Lower leg skin (tissue), 3 donors: ENCODE data around the gene PLEKHG3.

Experiments used
- CTCF ChIP-seq, 3 donors: fragments of 450-650 bp; IDR thresholded peaks; one replicate each; pipeline ENCODE4 v1.5.1; 2016; ENCODE audit warnings: antibody characterized with exemption in 3 of 3, mild to moderate bottlenecking in 3 of 3, moderate library complexity in 2 of 3
- POLR2A ChIP-seq, 2 donors: fragments of 450-650 bp; IDR thresholded peaks; one replicate each; pipeline ENCODE4 v1.6.1; 2016 to 2017; ENCODE audit warnings: antibody characterized with exemption in 2 of 2, mild to moderate bottlenecking in 1 of 2, moderate library complexity in 1 of 2

- TF ChIP-seq CTCF (IDR thresholded peaks at IDR 0.05): no peak
- no peak for TF ChIP-seq POLR2A (IDR thresholded peaks at IDR 0.05)
These were observed 16.2 kb upstream of the PLEKHG3 start for GRCh38 chr14:64688031-64688430.
